ENCODE results near the gene RNU5B-1. TPM values are rescaled to one million over a fixed set of nuclear protein-coding genes. Genes with fewer than 3 reads are reported as not detected.

The RNU5B-1 gene
- total RNA-seq, 2 donors from 2014 or later: 26.1 TPM; not detected in 1

GRCh38 chr15:65337436-65338070, 33.1 kb downstream of the RNU5B-1 start:
- no peak overlapping the region for H3K4me3 ChIP-seq
- DNase-seq: no peak
- intact Hi-C loops (cut with DNase I): no loop called here
- TF ChIP-seq CTCF (IDR thresholded peaks at IDR 0.05): no peak
- no peaks in the 10 kb centered on the region for H3K9me3 ChIP-seq
- no peaks in the 10 kb centered on the region for H3K36me3 ChIP-seq
- H3K27ac ChIP-seq: no peak overlapping the region
- H3K27me3 ChIP-seq: no peaks in the 10 kb centered on the region
- H3K9ac ChIP-seq (ENCODE audit: low read depth in 2 of 2, low read length in 2 of 2): no peak overlapping the region
- no peaks in the 10 kb centered on the region for H3K4me1 ChIP-seq

GRCh38 chr15:65338366-65338765, 33.9 kb downstream of the RNU5B-1 start:
- Histone ChIP-seq H3K4me3 (no peak overlapping the region), H3K9me3 (no peaks in the 10 kb centered on the region), H3K4me1 (no peaks in the 10 kb centered on the region), H3K27ac (no peak overlapping the region), H3K9ac (ENCODE audit: low read depth in 2 of 2, low read length in 2 of 2) (no peak overlapping the region), H3K36me3 (no peaks in the 10 kb centered on the region), H3K27me3 (no peaks in the 10 kb centered on the region)
- intact Hi-C loops (cut with DNase I): no loop called here
- TF ChIP-seq CTCF (IDR thresholded peaks at IDR 0.05): no peak
- DNase-seq: peak; percentile 82

- Histone ChIP-seq H3K9me3 (no peaks in the 10 kb centered on the region), H3K4me3 (no peak overlapping the region), H3K27ac (no peak overlapping the region), H3K36me3 (no peaks in the 10 kb centered on the region), H3K9ac (ENCODE audit: low read depth in 2 of 2, low read length in 2 of 2) (no peak overlapping the region), H3K4me1 (no peaks in the 10 kb centered on the region), H3K27me3 (no peaks in the 10 kb centered on the region)
- no peak for TF ChIP-seq CTCF (IDR thresholded peaks at IDR 0.05)
- intact Hi-C loops (cut with DNase I): no loop called here
- DNase-seq: no peak
Measured at GRCh38 chr15:65338823-65339222, 34.3 kb downstream of the RNU5B-1 start.

GRCh38 chr15:65339416-65339815, 34.9 kb downstream of the RNU5B-1 start:
- Histone ChIP-seq H3K4me3 (no peak overlapping the region), H3K27me3 (no peaks in the 10 kb centered on the region), H3K9me3 (no peaks in the 10 kb centered on the region), H3K4me1 (no peaks in the 10 kb centered on the region), H3K36me3 (no peaks in the 10 kb centered on the region), H3K9ac (ENCODE audit: low read depth in 2 of 2, low read length in 2 of 2) (no peak overlapping the region), H3K27ac (no peak overlapping the region)
- DNase-seq: no peak
- intact Hi-C loops (cut with DNase I): no loop called here
- TF ChIP-seq CTCF (IDR thresholded peaks at IDR 0.05): no peak

- peak; percentile 78 for DNase-seq
- no peak overlapping the region for H3K27ac ChIP-seq
Measured at GRCh38 chr15:65339920-65340319, 35.4 kb downstream of the RNU5B-1 start.

More at GRCh38 chr15:65339920-65340319, 35.4 kb downstream of the RNU5B-1 start:
- intact Hi-C loops (cut with DNase I): no loop called here
- no peaks in the 10 kb centered on the region for H3K27me3 ChIP-seq
- H3K4me1 ChIP-seq: no peaks in the 10 kb centered on the region
- no peaks in the 10 kb centered on the region for H3K9me3 ChIP-seq
- H3K36me3 ChIP-seq: no peaks in the 10 kb centered on the region
- no peak overlapping the region for H3K4me3 ChIP-seq
- no peak overlapping the region for H3K9ac ChIP-seq (ENCODE audit: low read depth in 2 of 2, low read length in 2 of 2)
- no peak for TF ChIP-seq CTCF (IDR thresholded peaks at IDR 0.05)
